Measurements from ENCODE around the gene ARL6IP5. TPM values are rescaled to one million over a fixed set of nuclear protein-coding genes. Genes with fewer than 3 reads are reported as not detected.

Gene ARL6IP5
- total RNA-seq, 2 donors from 2014 or later = 77.8 to 156 TPM

DNA sequence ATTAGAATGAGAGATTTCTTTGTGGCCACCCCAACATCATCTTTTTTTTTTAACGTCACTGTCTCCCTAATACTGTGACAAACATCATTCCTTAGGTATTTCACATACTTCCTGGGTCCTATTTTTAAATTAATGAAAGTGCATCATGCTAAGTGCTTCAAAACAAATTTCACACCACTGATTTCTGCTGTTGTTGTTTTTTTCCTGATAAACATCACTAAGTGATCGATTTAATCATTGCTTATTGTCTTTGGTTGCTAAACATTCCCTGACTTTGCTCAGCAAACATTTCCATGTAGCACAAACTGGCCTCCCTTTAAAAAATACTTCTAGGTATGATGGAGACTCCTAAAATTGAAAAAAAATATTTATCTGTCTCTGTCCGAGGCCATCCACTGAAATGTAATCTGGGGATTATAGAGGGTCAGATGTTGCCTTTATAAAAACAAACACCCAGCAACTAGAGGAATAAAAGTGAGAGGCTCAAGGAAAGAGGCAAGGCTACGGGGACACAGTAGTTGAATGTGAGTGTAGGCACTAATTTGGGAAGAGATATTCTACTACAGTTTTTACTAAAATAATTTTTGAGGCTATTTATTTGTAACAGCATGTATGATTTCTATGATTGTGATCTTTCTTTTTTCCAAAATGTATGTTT is 58.2 kb downstream of the ARL6IP5 start:
- Histone ChIP-seq H3K36me3 (no peaks in the 10 kb centered on the region), H3K4me1 (no peaks in the 10 kb centered on the region), H3K4me3 (no peak overlapping the region), H3K27ac (no peak overlapping the region), H3K27me3 (no peaks in the 10 kb centered on the region), H3K9me3 (no peaks in the 10 kb centered on the region), H3K9ac (ENCODE audit: low read depth in 2 of 2, low read length in 2 of 2) (no peak overlapping the region)
- no peak for TF ChIP-seq CTCF (IDR thresholded peaks at IDR 0.05)
- intact Hi-C loops (cut with DNase I) = no loop called here
- no peak for DNase-seq

DNA sequence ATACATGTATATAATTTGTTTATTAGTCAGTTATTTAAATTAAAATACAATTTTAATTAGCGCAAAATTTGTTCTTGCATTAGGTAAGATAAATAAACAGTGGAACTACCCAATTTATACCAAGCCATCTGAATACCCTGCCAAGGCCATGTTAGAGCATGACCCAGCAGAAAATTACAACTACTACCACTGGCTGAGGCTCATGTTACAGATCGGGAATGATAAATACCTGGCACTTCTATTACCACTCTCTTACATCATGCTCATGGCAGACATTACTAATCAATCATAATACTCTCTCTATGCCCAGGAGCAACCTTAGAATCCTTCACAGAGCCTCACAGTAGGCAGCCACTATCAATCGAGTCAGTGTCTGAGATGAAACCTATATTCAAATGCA is 58.9 kb downstream of the ARL6IP5 start:
- intact Hi-C loops (cut with DNase I) = no loop called here
- H3K9ac ChIP-seq (ENCODE audit: low read depth in 2 of 2, low read length in 2 of 2) = no peak overlapping the region
- H3K9me3 ChIP-seq = no peaks in the 10 kb centered on the region
- H3K27me3 ChIP-seq = no peaks in the 10 kb centered on the region
- no peaks in the 10 kb centered on the region for H3K36me3 ChIP-seq
- no peak for TF ChIP-seq CTCF (IDR thresholded peaks at IDR 0.05)
- no peak for DNase-seq
- no peak overlapping the region for H3K4me3 ChIP-seq
- H3K27ac ChIP-seq = no peak overlapping the region
- H3K4me1 ChIP-seq = no peaks in the 10 kb centered on the region

DNA sequence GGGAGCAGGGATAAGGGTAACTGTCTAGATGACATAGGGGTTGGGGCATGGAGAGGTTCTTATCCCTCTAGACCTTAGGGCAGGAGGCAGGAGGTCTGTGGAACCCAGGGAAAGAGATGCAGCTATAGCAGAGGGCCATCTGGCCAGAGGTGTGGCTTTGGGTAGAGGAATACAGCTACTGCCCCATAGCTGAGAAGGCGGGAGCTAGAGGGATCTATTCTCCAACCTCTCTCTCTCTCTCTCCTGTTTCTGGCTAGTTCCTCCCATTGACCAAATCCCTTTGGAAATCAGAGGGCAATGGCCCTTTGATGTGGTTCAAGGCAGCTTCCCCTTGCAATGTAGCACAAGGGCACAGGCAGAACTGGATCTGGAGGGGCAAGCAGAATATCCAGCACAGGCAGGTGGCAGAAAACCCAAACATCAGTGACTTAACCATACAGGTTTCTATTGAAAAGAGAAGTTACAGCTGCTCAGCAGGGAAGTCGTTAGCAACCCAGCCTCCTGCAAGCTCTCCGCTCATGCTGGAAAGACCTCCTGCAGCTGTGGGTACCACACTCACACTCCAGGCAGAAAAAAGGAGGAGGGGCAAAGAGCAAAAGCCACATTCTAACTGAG is 60.0 kb downstream of the ARL6IP5 start:
- intact Hi-C loops (cut with DNase I) = no loop called here
- Histone ChIP-seq H3K9ac (ENCODE audit: low read depth in 2 of 2, low read length in 2 of 2) (no peak overlapping the region), H3K27ac (no peak overlapping the region), H3K9me3 (no peaks in the 10 kb centered on the region), H3K4me3 (no peak overlapping the region), H3K4me1 (no peaks in the 10 kb centered on the region), H3K27me3 (no peaks in the 10 kb centered on the region), H3K36me3 (no peaks in the 10 kb centered on the region)
- TF ChIP-seq CTCF (IDR thresholded peaks at IDR 0.05) = no peak
- no peak for DNase-seq

GRCh38 chr3:69145688-69146087 is 61.0 kb downstream of the ARL6IP5 start:
- no peaks in the 10 kb centered on the region for H3K4me1 ChIP-seq
- no peak overlapping the region for H3K27ac ChIP-seq
- H3K9me3 ChIP-seq = no peaks in the 10 kb centered on the region
- no peak for DNase-seq
- H3K9ac ChIP-seq (ENCODE audit: low read depth in 2 of 2, low read length in 2 of 2) = no peak overlapping the region
- H3K36me3 ChIP-seq = no peaks in the 10 kb centered on the region
- intact Hi-C loops (cut with DNase I) = no loop called here
- no peaks in the 10 kb centered on the region for H3K27me3 ChIP-seq
- no peak for TF ChIP-seq CTCF (IDR thresholded peaks at IDR 0.05)
- H3K4me3 ChIP-seq = no peak overlapping the region

GRCh38 chr3:69149586-69149985 is 64.8 kb downstream of the ARL6IP5 start:
- H3K36me3 ChIP-seq = no peaks in the 10 kb centered on the region
- H3K27ac ChIP-seq = no peak overlapping the region
- H3K9me3 ChIP-seq = no peaks in the 10 kb centered on the region
- intact Hi-C loops (cut with DNase I) = no loop called here
- no peak for DNase-seq
- H3K27me3 ChIP-seq = no peaks in the 10 kb centered on the region
- no peak overlapping the region for H3K4me3 ChIP-seq
- H3K4me1 ChIP-seq = no peaks in the 10 kb centered on the region
- TF ChIP-seq CTCF (IDR thresholded peaks at IDR 0.05) = no peak
- no peak overlapping the region for H3K9ac ChIP-seq (ENCODE audit: low read depth in 2 of 2, low read length in 2 of 2)

Small RNAs within 50 kb of the gene (microRNA-seq; reads per million reads assigned to microRNA genes)
- gene MIR3136 = 3.9 reads per million

Other genes with a start within 250 kb of the ARL6IP5 start
- under 1 TPM in 1 of 2 donors, not detected in 1; 0.16 TPM for gene TAFA4, start 152.4 kb upstream of the ARL6IP5 start, total RNA-seq
- 10 to 100 TPM in 1 of 2 donors, 1 to 10 TPM in 1; 9.1 to 13.2 TPM for gene EOGT, start 71.3 kb upstream of the ARL6IP5 start, total RNA-seq
- 10 to 100 TPM; 39.0 to 60.2 TPM for gene TMF1, start 32.6 kb upstream of the ARL6IP5 start, total RNA-seq
- gene UBA3, start 4.6 kb upstream of the ARL6IP5 start, total RNA-seq = 10 to 100 TPM; 57.4 to 59.0 TPM
- under 1 TPM in 1 of 2 donors, not detected in 1; 0.11 TPM for gene LMOD3, start 37.7 kb downstream of the ARL6IP5 start, total RNA-seq